GM19372 (cell line): ENCODE results near the gene MYO18B.

Experiments used
- ATAC-seq: cut with Tn5 transposase; IDR thresholded peaks from one replicate; pipeline ENCODE4 v1.9.1; 2021; ENCODE audit warnings: mild to moderate bottlenecking, low read depth, moderate library complexity; ENCODE audit not compliant: unreplicated experiment

Gene MYO18B

DNA sequence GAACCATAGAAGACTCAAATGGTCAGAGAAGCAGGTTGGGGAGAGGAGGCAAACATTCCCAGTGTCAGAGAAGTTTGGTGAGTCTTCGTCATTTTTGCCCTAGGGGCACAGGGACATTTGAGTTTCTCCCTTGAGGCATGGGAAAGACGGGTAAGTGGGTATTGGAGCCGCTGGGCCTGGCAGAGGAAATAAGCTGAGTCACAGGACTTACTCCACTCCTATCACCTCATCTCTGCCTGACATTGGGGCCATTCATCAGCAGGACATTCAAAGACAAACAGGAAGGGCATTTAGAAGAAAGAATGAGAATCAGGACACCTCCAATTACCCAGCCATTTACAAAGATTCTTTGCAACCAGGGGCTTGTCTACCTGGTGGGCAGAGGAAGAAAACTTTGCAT is 326.6 kb downstream of the MYO18B start:
- ATAC-seq: no peak

- no peak for ATAC-seq
Observed at GRCh38 chr22:26072621-26073020, 330.6 kb downstream of the MYO18B start.

DNA sequence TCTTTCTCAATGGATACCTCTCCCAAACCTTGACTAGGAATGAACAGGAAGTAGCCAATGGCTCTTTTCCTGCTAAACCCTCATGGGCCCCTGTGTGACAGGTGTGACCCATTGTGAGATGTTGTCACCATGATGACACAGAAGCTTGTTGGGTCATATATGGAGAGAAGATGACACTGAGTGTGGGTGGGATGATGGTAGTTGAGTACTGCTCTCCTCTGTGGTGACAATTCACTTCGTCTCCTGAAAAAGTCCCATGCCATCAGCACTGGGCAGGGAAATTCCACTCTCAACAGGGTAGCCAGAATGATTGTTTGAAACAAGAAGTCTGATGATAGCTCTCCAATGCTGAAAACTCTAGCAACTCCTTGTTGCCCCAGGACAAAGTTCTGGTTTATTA is 333.3 kb downstream of the MYO18B start:
- no peak for ATAC-seq

DNA sequence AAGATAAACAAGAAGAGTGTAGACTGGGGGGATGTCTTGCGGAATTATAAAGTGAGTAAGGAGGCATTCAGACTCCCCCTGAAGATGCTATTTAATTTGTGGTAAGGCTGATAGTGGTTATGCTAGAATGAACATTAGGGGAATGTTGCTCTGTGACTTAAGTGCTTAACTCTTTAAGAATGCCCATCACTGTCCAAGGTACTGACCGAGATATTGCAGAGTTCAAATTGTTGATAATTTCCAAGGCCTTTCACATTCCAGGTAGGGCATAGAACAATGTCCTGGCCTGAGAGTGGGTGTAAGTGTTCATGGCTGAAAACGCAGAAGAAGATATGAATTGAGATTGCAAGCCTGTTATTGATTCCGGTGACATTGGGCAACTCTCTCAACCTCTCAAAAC is 337.0 kb downstream of the MYO18B start:
- no peak for ATAC-seq
